Ascending aorta (tissue), 2 donors: ENCODE results near the gene SLC39A2. TPM values are rescaled to one million over a fixed set of nuclear protein-coding genes. Genes with fewer than 3 reads are reported as not detected.

Experiments
- DNase-seq, 2 donors: peaks; one replicate each; pipeline ENCODE4 v3.0.0-alpha.2; 2019; ENCODE audit warnings: low spot score in 2 of 2
- H3K27ac ChIP-seq, 2 donors: fragments of 200-600 bp; sonication (generic); one replicate each; pipeline ENCODE4 v1.5.1; 2016 to 2017; ENCODE audit warnings: mild to moderate bottlenecking in 1 of 2
- H3K27me3 ChIP-seq: fragments of 200-600 bp; sonication (generic); one replicate; pipeline ENCODE4 v1.5.1; 2017
- H3K36me3 ChIP-seq, 2 donors: fragments of 200-600 bp; sonication (generic); one replicate each; pipeline ENCODE4 v1.5.1; 2016
- H3K4me1 ChIP-seq, 2 donors: fragments of 200-600 bp; sonication (generic); one replicate each; pipeline ENCODE4 v1.5.1; 2016 to 2017; ENCODE audit warnings: mild to moderate bottlenecking in 1 of 2
- H3K4me3 ChIP-seq, 2 donors: fragments of 200-600 bp; sonication (generic); one replicate each; pipeline ENCODE4 v1.5.1; 2016 to 2017; ENCODE audit warnings: mild to moderate bottlenecking in 1 of 2
- H3K9me3 ChIP-seq, 2 donors: fragments of 200-600 bp; sonication (generic); one replicate each; pipeline ENCODE4 v1.5.1; 2016
- CTCF ChIP-seq, 3 experiments: fragments of 200-600 bp in 2 of 3; fragments of 450-650 bp in 1 of 3; sonication (generic) in 2 of 3; IDR thresholded peaks; one replicate each; pipeline ENCODE4 v1.5.1; 2016 to 2019; ENCODE audit warnings: antibody characterized with exemption in 3 of 3, mild to moderate bottlenecking in 1 of 3, moderate library complexity in 1 of 3
- intact Hi-C: fragments of 100-400 bp; cut with DNase I; formaldehyde crosslinking; loops from one replicate; pipeline ENCODE4 v1.15.1; 2023
- total RNA-seq: library from RNA; depleted of rRNA; stranded (reverse); fragments of >200 nt; gene quantifications from one replicate; pipeline ENCODE4 v1.1.0, GENCODE V29; 2016

The SLC39A2 gene
- total RNA-seq, 1 donor from 2014 or later, result not detected

- no peaks in the 10 kb centered on the region for H3K36me3 ChIP-seq
- no peak overlapping the region for H3K27ac ChIP-seq
- intact Hi-C loops, result no loop called here
- no peak for DNase-seq
- TF ChIP-seq CTCF (IDR thresholded peaks at IDR 0.05), result no peak
- no peaks in the 10 kb centered on the region for H3K9me3 ChIP-seq
- no peak overlapping the region for H3K4me3 ChIP-seq
- no peaks in the 10 kb centered on the region for H3K4me1 ChIP-seq
- no peaks in the 10 kb centered on the region for H3K27me3 ChIP-seq
These were observed 51.5 kb downstream of the SLC39A2 start for GRCh38 chr14:21050597-21050996.

Other genes with a start within 250 kb of the SLC39A2 start
- gene EDDM3B, start 230.9 kb upstream of the SLC39A2 start, total RNA-seq, result not detected
- gene RNASE6, start 218.0 kb upstream of the SLC39A2 start, total RNA-seq, result 0.96 TPM
- 515 TPM for gene RNASE1, start 196.4 kb upstream of the SLC39A2 start, total RNA-seq
- gene RNASE3, start 107.9 kb upstream of the SLC39A2 start, total RNA-seq, result not detected
- not detected for gene RNASE2, start 43.8 kb upstream of the SLC39A2 start, total RNA-seq
- gene METTL17, start 9.3 kb upstream of the SLC39A2 start, total RNA-seq, result 38.8 TPM
- gene NDRG2, start 25.8 kb downstream of the SLC39A2 start, total RNA-seq, result 216 TPM
- gene TPPP2, start 30.9 kb downstream of the SLC39A2 start, total RNA-seq, result not detected
- not detected for gene RNASE13, start 35.5 kb downstream of the SLC39A2 start, total RNA-seq
- not detected for gene RNASE7, start 43.1 kb downstream of the SLC39A2 start, total RNA-seq
- gene RNASE8, start 58.5 kb downstream of the SLC39A2 start, total RNA-seq, result not detected
- 64.8 TPM for gene ARHGEF40, start 71.0 kb downstream of the SLC39A2 start, total RNA-seq
- 62.9 TPM for gene ZNF219, start 99.4 kb downstream of the SLC39A2 start, total RNA-seq
- gene TMEM253, start 101.8 kb downstream of the SLC39A2 start, total RNA-seq, result not detected
- not detected for gene OR5AU1, start 156.8 kb downstream of the SLC39A2 start, total RNA-seq